SK-N-MC (cell line): Measurements from ENCODE around the gene FAM3C.

ENCODE experiments used
- EZH2 ChIP-seq: fragments of 200-600 bp; sonication (generic); IDR thresholded peaks from one replicate; pipeline ENCODE4 v1.6.1; 2017; ENCODE audit warnings: antibody characterized with exemption
- POLR2AphosphoS5 ChIP-seq: IDR thresholded peaks from 2 replicates; pipeline ENCODE4 v1.6.1; 2012; ENCODE audit warnings: mild to moderate bottlenecking, low read depth, low read length, borderline replicate concordance

GRCh38 chr7:121344093-121344492 is 52.0 kb downstream of the FAM3C start:
- TF ChIP-seq EZH2 (no peak), POLR2AphosphoS5 (no peak)
